ENCODE results near the gene AKNAD1.

AKNAD1 gene

GRCh38 chr1:108862698-108863477 is 6.0 kb upstream of the AKNAD1 start:
- no peak for FAIRE-seq

GRCh38 chr1:108862017-108862610 is 5.2 kb upstream of the AKNAD1 start:
- no peak for FAIRE-seq

- FAIRE-seq = no peak
Observed at GRCh38 chr1:108861566-108861965, 4.7 kb upstream of the AKNAD1 start.

DNA sequence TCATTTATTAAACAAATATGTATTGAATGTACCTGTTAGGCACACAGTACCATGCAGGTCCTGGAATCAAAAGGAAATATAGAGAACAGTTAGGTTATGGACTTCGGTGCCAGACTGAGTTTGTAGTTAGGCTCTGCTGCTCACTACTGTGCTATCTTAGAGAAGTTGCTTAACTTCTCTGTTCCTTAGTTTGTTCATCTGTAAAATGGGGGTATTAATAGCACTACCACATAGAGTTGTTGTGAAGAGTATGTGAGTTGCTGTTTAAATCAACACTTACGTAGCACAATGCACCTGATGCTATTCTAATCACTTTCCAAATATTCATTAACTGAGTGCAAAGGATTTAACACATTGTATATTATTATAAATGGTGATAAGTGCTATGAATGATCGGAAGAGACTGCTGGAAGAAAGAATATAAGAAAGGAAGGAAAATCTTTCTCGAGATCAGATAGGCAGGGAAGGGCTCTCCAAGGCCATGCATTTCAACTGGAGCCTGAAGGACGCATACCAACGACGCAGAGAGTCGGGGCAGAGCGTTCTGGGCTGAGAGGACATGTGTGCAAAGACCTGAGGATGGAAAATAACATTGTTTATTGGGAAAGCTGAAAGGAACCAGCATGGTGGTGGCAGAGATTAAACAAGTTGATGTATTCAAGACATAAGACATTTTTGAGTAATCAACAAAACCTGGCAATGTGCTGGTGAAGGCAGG is 3.5 kb upstream of the AKNAD1 start:
- FAIRE-seq = no peak

DNA sequence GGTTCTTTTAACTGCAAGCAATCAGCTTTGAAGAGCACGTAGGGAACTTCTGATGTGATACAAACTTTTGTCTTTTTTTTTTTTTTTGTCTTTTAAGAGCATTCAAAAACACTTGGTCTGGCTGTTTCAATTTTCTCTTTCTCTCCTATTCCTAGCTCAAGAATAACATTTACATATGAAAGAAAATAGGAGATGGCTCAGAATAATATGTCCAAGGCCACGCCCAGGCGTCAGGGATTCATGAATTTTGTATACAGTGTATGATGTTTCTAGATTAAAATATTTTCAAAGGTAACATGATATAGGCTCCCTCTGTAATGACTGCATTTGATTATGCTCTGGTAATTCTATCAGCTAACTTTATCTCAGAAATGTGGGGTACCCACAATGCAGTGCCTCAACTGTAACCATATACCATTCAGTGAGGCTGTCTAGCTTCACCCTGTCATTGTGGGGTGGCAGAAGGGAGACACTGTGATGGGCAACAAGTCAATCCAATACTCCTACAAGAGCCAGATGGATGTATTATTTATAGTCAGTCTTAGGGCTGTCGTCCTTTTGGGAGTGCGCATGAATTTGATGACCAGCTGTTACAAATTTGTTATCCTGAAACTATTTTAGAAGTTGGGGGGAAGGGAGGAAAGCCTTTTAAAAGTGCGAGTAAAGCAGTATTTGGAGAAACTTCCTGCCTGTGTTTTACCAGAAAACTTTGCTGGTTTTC is 1.5 kb upstream of the AKNAD1 start:
- no peak for FAIRE-seq

- FAIRE-seq = no peak
Observed at GRCh38 chr1:108854221-108855019, 2.5 kb downstream of the AKNAD1 start.

DNA sequence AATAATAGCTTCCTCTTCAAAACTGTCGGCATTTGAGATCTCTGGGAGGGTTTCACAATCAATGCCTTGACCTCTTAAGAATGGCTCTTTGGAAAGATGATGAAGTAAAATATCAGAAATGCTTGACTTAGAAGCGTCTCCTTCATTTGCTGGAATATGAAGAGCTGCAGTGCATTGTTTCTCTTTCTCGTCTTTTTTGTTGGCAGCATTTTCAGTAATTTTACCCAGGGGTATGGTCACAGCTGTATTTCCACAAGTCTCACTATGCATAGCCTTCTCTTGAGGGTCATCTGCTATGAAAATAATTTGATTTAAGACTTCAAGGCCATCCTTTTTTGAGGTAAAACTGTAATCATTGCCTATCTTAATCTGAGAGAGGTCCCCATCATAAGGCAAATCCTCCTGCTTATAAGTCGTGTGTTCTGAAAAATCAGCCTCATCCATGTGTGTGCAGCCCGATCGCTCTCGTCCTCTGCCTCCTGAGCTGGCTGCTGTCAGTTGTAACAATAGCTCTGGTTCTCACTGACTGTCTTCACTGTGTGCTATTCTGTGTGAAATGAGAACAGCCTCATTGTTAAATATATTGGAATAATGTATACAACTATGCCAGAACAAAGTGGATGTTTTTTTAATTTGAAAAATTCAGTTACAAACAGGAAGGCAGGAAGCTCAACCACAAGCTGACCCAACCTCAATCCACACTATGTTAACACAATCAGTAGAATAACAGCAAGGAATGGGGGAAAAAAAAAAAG is 4.5 kb downstream of the AKNAD1 start:
- no peak for FAIRE-seq

DNA sequence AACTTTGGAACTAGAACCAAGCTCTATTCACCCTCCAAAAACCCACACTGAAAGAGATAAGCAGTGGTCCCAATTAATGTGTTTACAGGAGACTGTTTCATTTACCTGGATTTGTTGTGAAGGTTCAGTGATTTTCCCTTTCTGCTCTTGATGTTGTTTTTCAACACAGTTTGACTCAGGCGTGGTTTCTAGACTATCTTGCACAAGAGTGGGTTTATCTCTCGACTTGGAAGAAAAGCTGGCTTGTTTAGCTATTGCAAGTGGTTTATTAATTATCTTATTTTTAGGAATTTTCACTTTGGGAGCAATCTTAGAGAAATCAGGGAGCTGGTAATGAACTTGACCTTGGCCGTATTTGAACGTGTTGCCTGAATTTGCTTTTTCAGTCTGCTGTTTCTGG is 5.3 kb downstream of the AKNAD1 start:
- FAIRE-seq = no peak

DNA sequence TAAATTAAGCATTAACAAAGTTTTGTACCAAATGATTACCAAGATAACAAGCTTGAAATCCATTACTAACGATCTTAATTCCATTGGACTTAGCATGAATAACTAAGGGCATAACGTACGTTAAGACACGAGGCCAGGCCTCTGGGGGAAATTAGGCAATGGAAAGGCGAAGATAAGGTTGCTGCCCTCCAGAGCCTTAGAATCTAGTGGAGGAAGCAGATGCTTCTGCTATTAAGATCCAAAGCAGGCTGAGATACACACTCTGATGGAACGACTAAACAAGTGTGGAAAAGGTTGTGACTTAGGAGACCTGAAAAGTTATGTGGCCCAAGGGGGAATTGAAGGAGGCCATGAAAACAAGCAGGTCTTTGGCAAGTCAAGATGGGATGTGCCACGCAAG is 6.0 kb downstream of the AKNAD1 start:
- FAIRE-seq = no peak

GRCh38 chr1:108848806-108849205 is 8.1 kb downstream of the AKNAD1 start:
- FAIRE-seq = no peak

GRCh38 chr1:108847494-108847893 is 9.4 kb downstream of the AKNAD1 start:
- no peak for FAIRE-seq

GRCh38 chr1:108845991-108846390 is 10.9 kb downstream of the AKNAD1 start:
- no peak for FAIRE-seq

- FAIRE-seq = no peak
Observed at GRCh38 chr1:108845446-108845845, 11.4 kb downstream of the AKNAD1 start.

DNA sequence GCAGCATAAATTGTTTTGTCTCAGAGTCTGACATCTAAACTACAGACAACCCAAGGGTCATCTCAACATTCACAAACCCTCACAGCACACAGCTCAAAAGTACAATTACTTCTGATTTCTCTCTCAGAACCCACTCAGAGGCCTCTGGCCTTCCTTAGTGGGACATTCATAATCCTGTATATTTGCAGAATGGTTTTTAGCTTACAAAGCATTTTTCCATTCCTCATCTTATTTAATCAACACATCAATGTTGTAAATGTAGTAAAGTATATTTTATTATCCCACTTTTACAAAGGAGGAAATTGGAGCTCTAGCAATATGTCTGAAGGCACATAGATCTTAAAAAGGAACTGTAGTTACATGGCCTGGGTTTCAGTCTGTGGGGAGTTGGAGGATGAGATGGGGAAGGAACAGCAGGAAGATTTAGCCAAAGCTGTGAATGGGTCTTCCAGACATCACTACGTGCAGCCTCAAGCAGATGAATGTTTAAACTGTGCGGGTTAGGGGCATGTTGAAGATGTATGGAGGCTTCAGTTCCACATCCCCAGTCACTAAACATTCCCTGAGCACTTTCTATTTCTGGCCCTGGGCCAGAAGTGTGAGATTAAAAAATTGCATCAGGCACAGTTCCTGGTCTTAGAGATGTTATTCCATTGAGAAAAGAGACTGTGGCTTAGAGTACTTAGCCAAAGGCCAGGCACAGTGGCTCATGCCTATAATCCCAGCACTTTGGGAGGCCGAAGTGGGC is 13.3 kb downstream of the AKNAD1 start:
- no peak for FAIRE-seq

DNA sequence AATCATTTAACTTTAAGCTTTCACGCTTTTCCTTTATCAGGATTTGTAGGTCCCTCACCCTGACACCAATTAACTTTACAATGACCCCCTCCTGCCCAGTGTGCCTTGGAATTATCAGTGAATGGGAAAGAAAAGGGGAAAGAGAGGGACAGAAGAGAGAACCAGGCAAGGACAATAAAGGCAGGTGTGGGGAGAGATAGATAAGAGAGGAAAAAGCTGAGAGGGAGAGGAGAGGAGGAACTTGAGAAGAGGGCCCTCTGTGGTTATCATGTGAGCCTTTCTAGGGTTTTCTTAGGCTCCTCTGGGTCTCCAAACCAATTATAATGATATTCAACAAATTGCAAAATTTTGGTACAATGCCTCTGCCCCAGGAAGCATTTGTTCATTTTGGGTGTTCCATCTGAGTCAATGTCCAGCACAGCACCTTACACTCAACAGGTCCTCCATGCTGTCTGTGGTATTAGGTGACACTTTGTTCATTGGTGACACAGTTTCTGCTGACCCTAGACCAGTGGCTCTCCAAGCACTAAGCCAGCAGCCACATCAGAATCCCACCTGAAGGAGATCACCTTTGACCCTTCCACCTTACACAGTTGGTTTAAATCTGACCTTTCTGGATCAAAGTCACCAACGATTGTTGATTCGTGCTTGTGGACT is 14.2 kb downstream of the AKNAD1 start:
- FAIRE-seq = no peak

DNA sequence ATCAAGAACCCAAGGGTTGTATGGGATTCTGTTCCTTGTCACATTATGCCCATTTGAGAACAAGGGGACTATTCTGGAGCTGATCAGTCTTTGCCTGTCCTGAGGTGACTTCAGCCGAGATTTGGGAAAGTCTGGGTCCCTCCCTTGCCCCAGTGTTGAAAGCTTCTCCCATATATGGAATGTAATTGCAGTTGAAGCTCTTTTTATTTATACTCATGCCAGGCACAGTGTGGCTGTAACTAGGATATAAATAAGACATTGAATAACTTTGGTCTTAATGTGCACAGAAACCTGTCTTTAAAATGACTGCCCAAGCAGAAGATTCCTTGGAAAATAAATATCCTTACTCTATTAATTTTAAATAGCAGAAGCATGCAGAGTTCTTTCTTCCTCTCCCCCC is 15.2 kb downstream of the AKNAD1 start:
- FAIRE-seq = no peak

- FAIRE-seq = no peak
Observed at GRCh38 chr1:108832929-108833328, 24.0 kb downstream of the AKNAD1 start.

DNA sequence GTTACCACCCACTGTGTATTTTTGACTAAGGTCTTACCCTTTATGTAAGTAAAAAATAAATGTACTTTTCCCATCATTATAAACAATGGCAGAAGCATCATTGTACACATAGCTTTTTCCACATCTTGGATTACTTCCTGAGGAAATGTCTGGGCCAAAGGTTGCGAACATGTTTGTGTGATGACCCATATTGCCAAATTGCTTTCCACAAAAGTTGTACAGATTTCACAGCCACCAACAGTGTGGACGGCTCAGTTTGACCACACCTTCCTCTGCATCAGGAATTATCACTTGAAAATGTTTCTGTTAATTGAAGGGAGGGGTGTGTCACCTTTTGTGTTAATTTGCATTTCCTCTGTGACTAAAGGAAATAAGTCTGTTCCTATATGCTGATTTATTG is 25.7 kb downstream of the AKNAD1 start:
- no peak for FAIRE-seq

- no peak for FAIRE-seq
Observed at GRCh38 chr1:108830119-108831008, 26.5 kb downstream of the AKNAD1 start.

All from A204.1 (cell line).